T47D (cell line): ENCODE results near the gene SVOP.
"Not testable (repeated sequence)": the region's sequence is repeated elsewhere in the genome, so short reads cannot be mapped to it uniquely, and the experiment has no call there.

Experiments
- DNase-seq, 2 experiments: peaks; one replicate each; pipeline versions ENCODE4 v3.0.0 to v3.0.0-alpha.2; 2011 to 2012; ENCODE audit warnings: low read depth in 1 of 2, low spot score in 1 of 2
- JUND ChIP-seq: IDR thresholded peaks from 2 replicates; pipeline ENCODE4 v1.6.1; 2012; ENCODE audit warnings: low read depth
- in situ Hi-C: cut with HindIII; loops from 2 replicates; pipeline ENCODE4 v1.10.0; 2016; ENCODE audit warnings: low sequenced_read_pairs, low pct_unique_long_range_greater_than_20kb

The SVOP gene

GRCh38 chr12:109052414-109053323 lies 31.8 kb upstream of the SVOP start, which contains the start of gene USP30:
Gene USP30 (plus strand): TSS chr12:109052576. CDS start chr12:109052679, 103 bp downstream.
- in situ Hi-C loops, result no loop called here
- DNase-seq, result peak; percentile 89 to 94
- TF ChIP-seq JUND, result no peak

GRCh38 chr12:109052097-109052413 lies 31.2 kb upstream of the SVOP start:
- in situ Hi-C loops, result no loop called here
- no peak for DNase-seq
- TF ChIP-seq JUND, result no peak

DNA sequence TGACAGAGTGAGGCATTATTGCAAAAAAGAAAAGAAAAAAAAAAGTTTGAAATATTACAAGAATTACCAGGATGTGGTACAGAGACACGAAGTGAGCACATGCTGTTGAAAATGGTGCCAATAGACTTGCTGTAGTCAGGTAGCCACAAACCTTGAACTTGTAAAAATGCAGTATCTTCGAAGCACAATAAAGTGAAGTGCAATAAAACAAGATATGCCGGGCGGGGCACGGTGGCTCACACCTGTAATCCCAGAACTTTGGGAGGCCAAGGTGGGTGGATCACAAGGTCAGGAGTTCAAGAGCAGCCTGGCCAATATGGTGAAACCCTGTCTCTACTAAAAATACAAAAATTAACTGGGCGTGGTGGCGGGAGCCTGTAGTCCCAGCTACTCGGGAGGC lies 28.9 kb upstream of the SVOP start:
- DNase-seq, in situ Hi-C loops: not testable (repeated sequence)

DNA sequence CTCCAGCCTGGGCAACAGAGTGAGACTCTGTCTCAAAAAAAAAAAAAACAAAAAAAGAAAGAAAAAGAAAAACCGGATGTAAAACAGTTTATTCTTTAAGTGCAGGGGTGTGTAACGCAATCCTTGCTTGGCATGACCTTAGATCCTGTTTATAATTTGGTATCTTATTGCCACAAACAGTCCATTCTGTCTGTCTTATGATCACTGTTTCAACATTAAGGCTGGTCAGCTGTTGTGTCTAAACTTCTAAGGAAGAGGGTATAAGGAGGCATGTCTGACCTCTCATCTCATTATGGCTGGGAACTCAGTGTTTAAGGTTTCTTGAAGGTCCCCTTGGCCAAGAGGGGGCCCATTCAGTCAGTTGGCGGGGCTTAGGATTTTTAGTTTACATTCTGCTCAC lies 27.8 kb upstream of the SVOP start:
- DNase-seq, in situ Hi-C loops: not testable (repeated sequence)

DNA sequence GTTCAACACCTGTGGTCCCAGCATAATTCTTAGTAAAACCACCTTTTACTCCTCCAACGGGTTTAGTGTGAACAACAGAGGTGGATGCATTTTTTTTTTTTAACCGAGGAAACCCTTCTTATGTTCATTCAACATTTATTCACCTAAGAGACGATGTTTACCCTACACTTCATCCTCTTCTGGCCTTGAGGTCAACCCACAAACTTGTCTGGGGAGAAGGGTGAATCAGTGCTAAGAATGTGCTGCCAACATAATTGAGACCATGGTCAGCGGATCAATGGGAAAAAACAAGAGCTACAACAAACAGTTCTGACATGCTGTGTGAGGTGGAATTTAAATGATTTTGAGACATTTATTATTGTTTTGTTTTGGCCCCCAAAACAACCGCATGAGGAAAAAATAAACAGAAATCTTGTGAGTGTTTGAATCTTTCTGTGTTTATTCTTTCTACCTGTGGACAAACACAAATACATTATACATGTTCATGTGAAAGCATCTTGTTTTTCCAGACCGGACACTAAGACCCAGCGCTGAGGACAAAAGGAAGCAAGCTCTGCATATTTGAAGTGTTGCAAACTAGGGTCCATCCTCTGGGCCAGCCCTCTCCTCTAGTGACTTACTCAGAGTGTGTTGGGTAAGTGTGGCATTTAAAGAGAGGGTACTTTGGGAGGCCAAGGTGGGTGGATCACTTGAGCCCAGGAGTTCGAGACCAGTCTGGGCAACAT lies 26.4 kb upstream of the SVOP start:
- in situ Hi-C loops, result no loop called here
- no peak for TF ChIP-seq JUND
- DNase-seq, result peak in 1 of 2 experiments; percentile 66

DNA sequence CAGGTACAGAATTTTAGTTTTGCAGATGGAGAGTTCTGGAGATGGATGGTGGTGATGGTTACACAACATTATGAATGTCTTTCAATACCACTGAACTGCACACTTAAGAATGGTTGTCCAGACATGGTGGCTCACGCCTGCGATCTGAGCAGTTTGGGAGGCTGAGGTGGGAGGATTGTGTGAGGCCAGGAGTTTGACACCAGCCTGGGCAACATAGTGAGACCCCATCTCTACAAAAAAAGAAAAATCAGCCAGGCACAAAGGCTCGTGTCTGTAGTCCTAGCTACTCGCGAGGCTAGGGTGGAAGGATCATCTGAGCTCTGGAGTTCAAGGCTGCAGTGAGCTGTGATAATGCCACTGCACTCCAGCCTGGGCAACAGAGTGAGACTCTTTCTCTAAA lies 23.4 kb upstream of the SVOP start:
- TF ChIP-seq JUND, result no peak
- DNase-seq, result no peak
- in situ Hi-C loops, result no loop called here

DNA sequence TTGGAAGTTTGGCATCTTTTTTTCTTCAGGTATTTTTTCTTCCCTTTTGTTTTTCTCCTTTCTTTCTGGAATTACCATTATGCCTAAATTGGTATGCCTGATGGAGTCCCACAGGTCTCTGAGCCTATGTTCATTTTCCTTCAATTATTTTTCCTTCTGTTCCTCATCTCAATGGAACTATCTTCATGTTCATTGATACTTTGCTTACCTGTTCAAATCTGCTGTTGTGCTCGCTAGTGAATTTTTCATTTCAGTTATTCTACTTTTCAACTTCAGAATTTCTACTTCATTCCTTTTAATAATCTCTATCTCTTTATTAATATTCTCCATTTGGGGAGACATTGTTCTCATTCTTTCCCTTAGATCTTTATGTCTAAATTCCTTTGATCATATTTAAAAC lies 16.1 kb upstream of the SVOP start:
- DNase-seq, result no peak
- in situ Hi-C loops, result no loop called here
- TF ChIP-seq JUND, result no peak

DNA sequence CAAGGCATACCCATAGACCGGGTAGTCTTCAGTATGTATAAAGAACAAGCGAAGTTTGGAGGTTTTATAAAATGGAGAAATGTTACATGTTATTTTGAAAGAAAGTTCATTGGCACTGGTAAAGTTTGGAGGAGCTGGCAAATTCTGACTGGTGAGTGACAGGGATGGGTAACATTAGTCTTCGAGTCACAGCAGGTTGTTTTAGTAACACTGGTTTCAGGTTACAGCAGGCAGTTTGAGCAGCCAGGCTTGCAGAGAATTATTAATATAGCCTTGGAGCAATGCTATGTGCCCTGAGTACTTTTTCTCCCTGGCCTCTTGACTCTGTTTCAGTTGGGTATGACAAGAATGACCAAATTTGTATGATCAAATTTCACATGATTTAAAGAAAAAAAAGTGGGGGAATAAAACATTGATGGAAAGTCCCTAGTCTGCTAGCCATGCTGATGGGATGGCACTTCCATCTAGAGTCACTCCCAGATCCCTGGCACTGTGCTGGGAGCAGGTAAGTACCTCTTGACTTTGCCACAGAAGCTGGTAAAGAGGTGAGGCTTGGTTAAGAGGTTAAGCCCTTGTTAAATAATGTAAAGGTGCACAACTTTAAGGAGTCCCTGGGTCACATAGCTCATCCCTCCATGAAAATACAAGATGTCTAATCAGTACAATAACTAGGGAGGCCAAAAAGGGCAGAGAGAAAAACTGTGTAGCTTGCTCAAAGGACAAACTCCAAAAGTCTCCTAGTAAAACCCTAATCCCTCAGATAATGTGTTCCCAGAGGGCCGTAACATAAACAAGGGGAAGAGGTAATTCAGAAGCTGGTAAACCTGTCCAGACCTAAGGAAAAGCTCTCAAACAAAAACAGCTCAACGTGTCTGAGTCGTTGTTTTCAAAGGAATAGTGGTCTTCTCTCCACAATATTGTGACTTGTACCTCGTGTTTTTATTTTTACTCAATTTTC lies 12.7 kb upstream of the SVOP start:
- no peak for TF ChIP-seq JUND
- in situ Hi-C loops, result no loop called here
- peak in 1 of 2 experiments; percentile 46 for DNase-seq

GRCh38 chr12:109029411-109029810 lies 8.5 kb upstream of the SVOP start:
- TF ChIP-seq JUND, result no peak
- DNase-seq, result no peak
- in situ Hi-C loops, result no loop called here

DNA sequence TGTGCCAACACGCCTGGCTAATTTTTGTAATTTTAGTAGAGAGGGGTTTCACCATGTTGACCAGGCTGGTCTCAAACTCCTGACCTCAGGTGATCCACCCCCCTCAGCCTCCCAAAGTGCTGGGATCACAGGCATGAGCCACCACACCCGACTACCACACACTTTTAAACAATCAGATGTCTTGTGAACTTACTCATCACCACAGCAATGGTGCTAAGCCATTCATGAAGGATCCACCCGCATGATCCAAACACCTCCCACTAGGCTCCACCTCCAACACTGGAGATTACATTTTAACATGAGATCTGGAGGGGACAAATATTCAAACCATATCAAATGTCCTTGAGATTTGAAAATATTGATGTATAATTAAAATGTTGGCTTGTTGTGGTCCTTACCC lies 7.8 kb upstream of the SVOP start:
- in situ Hi-C loops, DNase-seq: not testable (repeated sequence)

GRCh38 chr12:109027767-109028166 lies 6.9 kb upstream of the SVOP start:
- in situ Hi-C loops, result no loop called here
- TF ChIP-seq JUND, result no peak
- DNase-seq, result no peak

- no peak for TF ChIP-seq JUND
- in situ Hi-C loops, result no loop called here
- no peak for DNase-seq
Measured at GRCh38 chr12:109020146-109020795, 597 bp downstream of the SVOP start.
